Immature natural killer cell (primary cell): ENCODE results near the gene OSTM1. TPM values are rescaled to one million over a fixed set of nuclear protein-coding genes. Genes with fewer than 3 reads are reported as not detected.

Experiments used
- DNase-seq, 3 donors: peaks; one replicate each; pipeline ENCODE4 v3.0.0; 2022; ENCODE audit warnings: mixed read lengths in 1 of 3
- H3K27ac Mint-ChIP-seq, 6 donors: one replicate each; pipeline ENCODE4 v1.8.0; 2020; ENCODE audit warnings: mixed read lengths in 6 of 6, mild to moderate bottlenecking in 5 of 6, inconsistent platforms in 4 of 6, moderate library complexity in 3 of 6
- H3K27me3 Mint-ChIP-seq, 3 donors: one replicate each; pipeline ENCODE4 v1.8.0; 2020 to 2021; ENCODE audit warnings: low read depth in 3 of 3, mild to moderate bottlenecking in 3 of 3, mixed read lengths in 3 of 3, moderate library complexity in 3 of 3, inconsistent platforms in 1 of 3
- H3K36me3 Mint-ChIP-seq, 3 donors: one replicate each; pipeline ENCODE4 v1.8.0; 2020; ENCODE audit warnings: mixed read lengths in 3 of 3, inconsistent platforms in 2 of 3, mild to moderate bottlenecking in 2 of 3
- H3K4me1 Mint-ChIP-seq, 2 donors: one replicate each; pipeline ENCODE4 v1.8.0; 2020; ENCODE audit warnings: inconsistent platforms in 2 of 2, mild to moderate bottlenecking in 2 of 2, mixed read lengths in 2 of 2, moderate library complexity in 1 of 2
- H3K4me3 Mint-ChIP-seq, 5 donors: one replicate each; pipeline ENCODE4 v1.8.0; 2020; ENCODE audit warnings: mild to moderate bottlenecking in 5 of 5, mixed read lengths in 5 of 5, inconsistent platforms in 3 of 5, moderate library complexity in 3 of 5
- H3K9me3 Mint-ChIP-seq, 6 donors: one replicate each; pipeline ENCODE4 v1.8.0; 2020; ENCODE audit warnings: mild to moderate bottlenecking in 6 of 6, mixed read lengths in 6 of 6, inconsistent platforms in 4 of 6, moderate library complexity in 3 of 6
- polyA plus RNA-seq, 3 donors: library from polyadenylated mRNA; unstranded; fragments of 300-500 nt; fragmentation: Illumina TruSeq; gene quantifications; one replicate each; pipeline ENCODE4 v1.2.3, GENCODE V29; 2021

Gene OSTM1, protein sequence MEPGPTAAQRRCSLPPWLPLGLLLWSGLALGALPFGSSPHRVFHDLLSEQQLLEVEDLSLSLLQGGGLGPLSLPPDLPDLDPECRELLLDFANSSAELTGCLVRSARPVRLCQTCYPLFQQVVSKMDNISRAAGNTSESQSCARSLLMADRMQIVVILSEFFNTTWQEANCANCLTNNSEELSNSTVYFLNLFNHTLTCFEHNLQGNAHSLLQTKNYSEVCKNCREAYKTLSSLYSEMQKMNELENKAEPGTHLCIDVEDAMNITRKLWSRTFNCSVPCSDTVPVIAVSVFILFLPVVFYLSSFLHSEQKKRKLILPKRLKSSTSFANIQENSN
- 10 to 100 TPM; 50.3 to 71.5 (median 64.6) TPM for polyA plus RNA-seq

DNA sequence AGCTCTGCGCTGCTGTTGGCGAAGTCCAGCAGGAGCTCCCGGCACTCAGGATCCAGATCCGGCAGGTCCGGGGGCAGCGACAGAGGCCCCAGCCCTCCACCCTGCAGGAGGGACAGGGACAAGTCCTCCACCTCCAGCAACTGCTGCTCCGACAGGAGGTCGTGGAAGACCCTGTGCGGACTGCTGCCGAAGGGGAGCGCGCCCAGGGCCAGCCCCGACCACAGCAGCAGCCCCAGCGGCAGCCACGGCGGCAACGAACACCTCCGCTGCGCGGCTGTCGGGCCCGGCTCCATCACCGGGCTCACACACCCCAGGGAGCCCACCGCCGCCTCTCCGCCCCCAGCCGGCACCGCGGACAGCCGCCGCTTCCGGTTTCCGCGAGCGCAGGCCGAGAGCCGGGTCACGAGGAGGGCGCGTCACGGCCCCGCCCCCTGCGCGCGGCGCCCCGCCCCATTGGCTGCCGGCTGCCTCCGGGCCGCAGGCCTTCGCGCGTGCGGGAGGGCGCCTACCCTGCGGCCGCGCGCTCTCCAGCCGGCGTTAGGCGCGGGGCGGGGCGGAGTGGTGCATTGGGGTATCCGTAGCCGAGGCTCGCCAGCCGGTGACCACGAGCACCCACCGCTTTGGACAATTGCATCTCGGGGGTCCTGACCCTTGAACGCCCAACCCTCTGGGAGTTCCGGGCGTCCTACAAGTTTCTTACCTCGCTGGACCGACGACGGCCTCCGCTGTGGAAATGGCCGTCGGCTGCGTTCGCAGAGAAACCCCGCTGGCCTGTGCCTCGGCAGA lies at the start of gene OSTM1:
OSTM1 (minus strand) TSS at position 383 of the 786 bp plus-strand sequence; CDS start at position 293, 90 bp downstream.
- peaks cover 9 to 14% (median 10%) of the 10 kb centered on the region in 3 donors for H3K27me3 Mint-ChIP-seq
- H3K36me3 Mint-ChIP-seq = no peaks in the 10 kb centered on the region
- DNase-seq = peak; percentile 97
- peak within 1 kb of the TSS; percentile 88 to 95 (median 92) for H3K27ac Mint-ChIP-seq
- peaks cover 0 to 2% (median 0%) of the 10 kb centered on the region in 6 donors for H3K9me3 Mint-ChIP-seq
- H3K4me3 Mint-ChIP-seq = peak within 1 kb of the TSS; percentile 85 to 90 (median 89)
- H3K4me1 Mint-ChIP-seq = peaks cover 20 to 25% of the 10 kb centered on the region in 2 donors

DNA sequence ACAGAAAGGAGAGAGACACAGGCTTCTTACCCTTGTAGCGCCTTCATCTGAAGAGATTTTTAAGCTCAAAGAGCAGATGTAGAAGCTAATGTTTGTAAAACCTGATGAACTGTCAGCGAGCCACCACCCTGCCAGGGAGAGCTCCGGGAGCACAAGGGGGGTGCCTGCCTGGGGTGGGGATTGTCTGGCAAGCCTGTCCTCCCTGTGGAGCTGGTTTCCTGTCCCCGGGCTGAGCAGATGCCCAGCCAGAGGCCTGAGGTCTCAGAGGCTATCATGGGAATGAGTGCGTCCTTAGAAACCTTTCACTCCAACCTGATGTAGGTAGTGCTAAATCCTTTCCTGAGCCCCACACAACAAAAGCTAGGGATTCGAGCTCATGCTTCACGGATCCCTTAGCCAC lies 49.4 kb upstream of the OSTM1 start:
- Mint-ChIP-seq H3K9me3 (no peaks in the 10 kb centered on the region), H3K4me1 (peaks cover 4 to 8% of the 10 kb centered on the region in 2 donors), H3K27ac (no peak overlapping the region), H3K27me3 (peaks cover 13 to 40% (median 23%) of the 10 kb centered on the region in 3 donors), H3K4me3 (no peak overlapping the region), H3K36me3 (peaks cover 4 to 8% (median 4%) of the 10 kb centered on the region in 3 donors)
- no peak for DNase-seq

DNA sequence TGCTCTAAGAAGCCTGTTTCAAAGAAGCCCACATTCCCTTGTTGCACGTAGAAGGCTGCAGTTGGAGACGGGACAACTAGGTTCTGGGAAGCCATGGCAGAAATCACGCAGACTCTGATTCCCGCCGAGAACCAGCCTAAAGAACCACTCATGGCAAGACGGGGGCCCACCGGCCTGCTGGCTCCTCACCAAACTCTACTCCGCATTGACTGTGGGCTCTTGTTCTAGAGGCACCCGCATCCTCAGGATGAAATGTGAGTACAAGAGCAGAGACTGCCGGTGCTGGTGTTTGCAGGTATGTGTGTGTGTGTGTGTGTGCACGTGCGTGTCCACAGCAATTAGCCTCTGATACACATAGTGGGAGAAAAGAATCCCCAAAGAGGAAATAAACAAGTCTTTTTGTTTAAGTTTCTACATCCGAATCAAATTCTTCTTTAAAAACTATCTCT lies 49.0 kb upstream of the OSTM1 start:
- H3K4me1 Mint-ChIP-seq = peaks cover 8 to 12% of the 10 kb centered on the region in 2 donors
- H3K36me3 Mint-ChIP-seq = peaks cover 4 to 8% (median 6%) of the 10 kb centered on the region in 3 donors
- peaks cover 13 to 41% (median 27%) of the 10 kb centered on the region in 3 donors for H3K27me3 Mint-ChIP-seq
- no peaks in the 10 kb centered on the region for H3K9me3 Mint-ChIP-seq
- no peak overlapping the region for H3K4me3 Mint-ChIP-seq
- no peak overlapping the region for H3K27ac Mint-ChIP-seq
- no peak for DNase-seq

DNA sequence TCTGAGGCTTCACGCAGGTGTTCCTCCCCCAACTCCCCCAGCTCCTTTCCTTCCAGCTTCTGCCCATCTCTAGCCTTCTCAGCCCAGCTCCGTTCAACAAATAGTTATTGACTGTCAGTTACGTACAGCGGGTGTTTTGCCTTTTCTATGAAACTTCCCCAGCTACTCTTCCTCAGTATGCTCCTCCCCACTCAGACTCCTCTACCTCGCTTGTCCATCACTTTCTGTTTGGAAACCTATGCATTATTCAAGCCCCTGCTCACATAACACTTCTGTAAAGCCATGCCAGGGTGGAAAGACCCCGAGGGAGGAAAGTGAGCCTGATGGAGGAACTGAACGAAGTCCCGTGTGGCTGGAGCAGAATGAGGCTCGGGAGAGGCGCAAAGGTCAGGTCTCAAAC lies 47.1 kb upstream of the OSTM1 start:
- Mint-ChIP-seq H3K27me3 (peaks cover 16 to 46% (median 29%) of the 10 kb centered on the region in 3 donors), H3K9me3 (no peaks in the 10 kb centered on the region), H3K4me3 (peak overlapping the region in 2 of 5 donors; percentile 26 to 46), H3K27ac (no peak overlapping the region), H3K4me1 (peaks cover 19 to 24% of the 10 kb centered on the region in 2 donors), H3K36me3 (peaks cover 4 to 8% (median 6%) of the 10 kb centered on the region in 3 donors)
- no peak for DNase-seq

DNA sequence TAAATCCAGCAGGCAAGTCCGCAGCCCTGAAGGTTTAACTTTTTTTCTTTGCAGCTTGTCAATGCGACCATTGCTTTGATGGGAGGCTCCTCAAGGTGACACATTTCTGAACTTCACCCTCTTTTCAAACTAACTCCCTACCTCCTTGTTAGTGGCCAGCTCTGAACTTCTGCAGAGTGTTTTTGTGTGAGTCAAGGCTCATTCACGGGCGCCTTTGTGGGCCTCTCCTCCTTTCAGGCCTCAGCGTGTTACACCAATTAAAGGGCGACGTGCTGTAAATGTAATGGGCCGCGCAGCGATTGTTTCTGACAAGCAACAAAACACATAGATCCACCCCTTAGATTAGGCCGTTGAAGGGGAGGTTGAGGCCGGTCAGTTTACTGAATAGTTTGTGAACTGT lies 45.8 kb upstream of the OSTM1 start:
- Mint-ChIP-seq H3K4me1 (peaks cover 30 to 37% of the 10 kb centered on the region in 2 donors), H3K4me3 (peak overlapping the region in 3 of 5 donors; percentile 33 to 57 (median 38)), H3K9me3 (no peaks in the 10 kb centered on the region), H3K36me3 (peaks cover 4 to 6% (median 4%) of the 10 kb centered on the region in 3 donors), H3K27ac (no peak overlapping the region), H3K27me3 (peaks cover 27 to 53% (median 37%) of the 10 kb centered on the region in 3 donors)
- no peak for DNase-seq

DNA sequence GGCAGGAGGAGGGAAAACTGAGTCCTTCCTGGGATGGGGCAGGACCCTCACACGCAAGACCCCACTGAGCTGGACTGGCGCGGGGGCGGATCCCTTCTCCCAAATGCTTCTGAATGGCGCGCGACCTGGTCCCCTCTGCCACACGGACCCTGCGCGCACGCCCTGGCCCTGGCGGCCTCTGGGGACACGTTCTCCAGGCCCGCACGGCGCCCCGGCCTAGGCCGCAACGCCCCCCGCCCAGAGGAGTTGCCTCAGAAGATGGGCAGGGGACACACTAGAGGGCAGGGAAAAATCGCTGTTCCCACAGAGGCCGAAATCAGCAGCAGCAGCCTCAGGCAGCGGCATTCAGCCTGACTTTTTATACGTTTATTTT lies 45.2 kb upstream of the OSTM1 start:
- no peak for DNase-seq
- H3K36me3 Mint-ChIP-seq = peaks cover 4 to 6% (median 4%) of the 10 kb centered on the region in 3 donors
- H3K4me1 Mint-ChIP-seq = peaks cover 35 to 43% of the 10 kb centered on the region in 2 donors
- no peak overlapping the region for H3K27ac Mint-ChIP-seq
- H3K27me3 Mint-ChIP-seq = peaks cover 30 to 59% (median 41%) of the 10 kb centered on the region in 3 donors
- no peaks in the 10 kb centered on the region for H3K9me3 Mint-ChIP-seq
- peak overlapping the region; percentile 63 to 94 (median 84) for H3K4me3 Mint-ChIP-seq

DNA sequence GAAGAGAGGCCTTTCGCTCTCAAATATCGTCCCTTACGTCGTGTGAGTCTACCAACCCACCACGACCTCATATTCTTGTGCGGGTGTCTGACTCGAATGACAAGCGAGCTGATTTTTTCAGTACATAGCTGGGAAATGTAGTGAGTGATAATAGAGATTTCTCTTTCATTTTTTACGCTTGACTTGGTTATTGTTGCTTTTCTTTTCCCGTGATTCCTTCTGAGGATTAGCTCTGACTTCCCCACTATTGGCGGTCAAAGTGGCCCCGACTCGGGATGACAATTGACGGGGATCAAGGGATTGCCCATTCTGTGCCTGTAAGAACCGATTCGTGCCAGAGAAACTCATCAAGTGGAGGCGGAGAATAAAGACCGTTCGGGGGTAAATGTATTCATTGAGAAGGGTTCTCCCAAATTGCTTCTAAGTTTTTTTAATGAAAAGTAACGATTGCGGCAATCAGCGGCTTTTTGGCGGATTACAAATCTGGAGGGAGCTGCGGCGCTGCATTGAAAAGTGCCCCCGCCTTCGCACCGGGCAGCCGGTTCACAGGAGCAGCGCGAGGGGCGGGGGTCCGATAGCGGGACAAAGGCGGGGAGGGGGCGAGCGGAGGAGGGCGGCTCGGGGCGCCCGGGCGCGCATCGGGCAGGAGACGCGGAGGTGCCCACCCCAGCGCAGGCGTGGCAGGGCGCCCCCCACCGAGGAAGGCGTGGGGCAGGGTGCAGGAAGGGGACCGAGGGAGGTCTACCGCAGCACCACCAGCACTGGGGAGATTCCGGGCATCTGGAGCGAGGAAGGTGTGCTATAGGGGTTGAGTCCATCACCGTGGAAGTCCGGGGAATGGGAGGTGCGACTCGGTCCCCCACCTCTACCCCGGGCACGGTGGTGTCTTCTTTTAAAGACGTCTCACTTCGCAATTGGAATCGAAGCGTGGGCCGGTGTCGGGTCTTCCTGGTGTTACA lies 44.5 kb upstream of the OSTM1 start:
- Mint-ChIP-seq H3K4me3 (peak overlapping the region; percentile 84 to 94 (median 89)), H3K4me1 (peaks cover 42 to 49% of the 10 kb centered on the region in 2 donors), H3K9me3 (no peaks in the 10 kb centered on the region), H3K27me3 (peaks cover 29 to 64% (median 38%) of the 10 kb centered on the region in 3 donors), H3K27ac (peak overlapping the region in 1 of 6 donors; percentile 2), H3K36me3 (peaks cover 4 to 6% (median 4%) of the 10 kb centered on the region in 3 donors)
- peak in 1 of 3 donors; percentile 10 for DNase-seq

DNA sequence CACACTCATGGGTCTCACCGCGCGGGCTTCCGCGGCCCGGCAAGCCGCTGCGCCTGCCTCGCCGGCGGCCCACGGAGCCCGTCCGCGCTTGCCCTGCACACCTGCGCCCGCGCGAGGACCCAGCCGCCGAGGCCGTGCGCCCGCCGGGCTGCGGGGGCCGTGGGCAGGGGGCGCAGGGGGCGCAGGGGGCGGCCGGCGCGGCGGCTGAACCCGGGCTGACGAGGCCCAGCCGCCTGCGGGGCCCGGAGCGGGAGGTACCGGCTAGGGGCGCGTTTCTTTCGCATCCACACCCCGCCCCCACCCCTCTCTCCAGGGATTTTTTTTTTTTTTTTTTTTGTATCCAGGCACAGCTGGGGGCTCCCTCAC lies 43.8 kb upstream of the OSTM1 start:
- Mint-ChIP-seq H3K9me3 (peaks cover 0 to 2% (median 0%) of the 10 kb centered on the region in 6 donors), H3K27me3 (peaks cover 36 to 69% (median 39%) of the 10 kb centered on the region in 3 donors), H3K4me3 (peak overlapping the region; percentile 84 to 94 (median 89)), H3K36me3 (peaks cover 4 to 6% (median 4%) of the 10 kb centered on the region in 3 donors), H3K4me1 (peaks cover 49 to 55% of the 10 kb centered on the region in 2 donors), H3K27ac (no peak overlapping the region)
- no peak for DNase-seq

DNA sequence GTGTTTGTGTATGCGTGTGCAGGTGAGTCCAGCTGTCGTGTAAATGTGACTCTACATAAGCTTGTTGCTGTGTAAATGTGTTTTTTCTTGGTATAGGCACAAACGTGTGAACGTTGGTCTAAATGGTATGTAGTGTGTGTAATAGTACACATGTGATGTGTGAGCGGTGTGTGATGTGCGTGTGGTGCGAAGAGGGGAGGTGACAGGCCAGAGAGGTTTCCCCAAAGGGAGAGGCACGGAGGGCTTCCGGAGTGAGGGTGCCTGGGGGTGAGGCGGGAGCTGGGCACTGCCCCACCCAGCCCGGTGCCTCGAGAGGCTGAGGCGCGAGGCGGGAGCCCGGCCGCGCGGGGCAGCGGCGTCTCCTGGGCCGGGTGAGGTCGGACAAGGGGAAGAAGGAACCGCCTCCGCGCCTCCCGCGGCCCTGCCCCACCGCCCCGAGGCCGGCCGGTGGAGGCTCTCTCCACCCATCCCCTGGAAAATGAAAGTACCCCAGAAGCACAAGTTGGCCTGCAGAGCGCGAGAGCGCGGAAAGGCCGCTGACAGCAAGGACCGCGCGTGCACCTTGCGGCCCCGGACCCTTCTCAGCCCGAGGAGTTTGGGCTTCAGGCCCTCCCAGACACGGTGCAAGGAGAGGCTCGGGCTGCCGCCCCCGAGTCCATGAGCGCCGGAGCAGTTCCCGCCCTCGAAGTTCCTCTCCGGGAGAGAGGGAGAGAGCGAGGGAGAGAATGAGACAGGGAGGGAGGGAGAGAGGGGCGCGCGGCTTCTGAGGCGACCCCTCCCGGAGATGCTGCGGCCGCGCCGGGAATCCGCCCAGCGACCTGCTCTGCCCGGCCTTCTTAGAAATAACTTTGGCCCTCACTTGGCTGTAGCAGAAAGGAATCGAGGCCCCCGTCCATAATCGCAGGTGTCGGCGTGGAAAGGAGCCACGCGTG lies 43.2 kb upstream of the OSTM1 start:
- Mint-ChIP-seq H3K36me3 (peaks cover 4 to 6% (median 4%) of the 10 kb centered on the region in 3 donors), H3K4me1 (peaks cover 50 to 57% of the 10 kb centered on the region in 2 donors), H3K27ac (peak overlapping the region in 2 of 6 donors; percentile 28 to 58), H3K4me3 (peak overlapping the region; percentile 83 to 94 (median 87)), H3K27me3 (peaks cover 36 to 67% (median 43%) of the 10 kb centered on the region in 3 donors), H3K9me3 (peaks cover 0 to 2% (median 0%) of the 10 kb centered on the region in 6 donors)
- DNase-seq = peak; percentile 33 to 42 (median 38)

DNA sequence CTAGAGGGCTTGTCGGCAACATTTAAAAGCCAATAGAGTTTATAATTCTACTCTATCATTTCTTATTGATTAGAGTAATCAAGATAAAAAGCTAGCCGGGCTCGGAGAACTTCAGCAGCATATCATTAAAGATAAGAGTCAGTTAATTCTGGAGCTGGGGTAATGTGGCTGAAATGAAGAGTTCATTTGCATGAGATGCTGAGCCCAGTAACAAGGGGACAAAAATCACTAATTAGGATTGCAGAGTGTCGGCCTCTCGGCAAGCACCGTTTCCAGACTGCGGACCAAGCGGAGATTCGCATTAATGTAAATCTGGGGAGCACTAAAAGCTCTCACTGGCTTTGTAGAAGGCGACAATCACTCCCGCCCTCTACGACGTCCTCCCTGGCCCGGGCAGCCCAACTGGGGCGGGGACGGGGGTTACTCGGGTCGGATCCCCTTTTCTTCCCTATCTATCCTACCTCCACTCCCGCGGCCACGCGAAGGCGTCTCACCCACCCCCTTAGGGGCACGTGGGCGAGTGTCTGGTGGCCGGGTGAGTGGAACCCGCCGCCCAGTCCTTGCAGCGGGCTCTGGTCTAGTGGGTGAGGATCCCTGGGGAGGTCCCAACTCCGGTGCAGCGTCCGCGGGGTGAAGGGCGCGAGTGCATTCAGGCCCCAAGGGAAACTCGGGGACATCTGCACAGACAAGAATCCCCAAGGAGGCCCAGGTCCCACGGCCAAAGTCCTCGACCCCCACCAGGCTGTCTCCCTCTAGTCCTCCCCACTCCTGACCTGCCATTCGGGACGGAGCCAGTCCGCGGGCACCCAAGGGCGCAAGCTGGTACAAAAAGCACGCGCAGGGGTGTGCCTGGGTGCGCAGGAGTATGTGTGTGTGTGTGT lies 42.2 kb upstream of the OSTM1 start:
- peaks cover 35 to 70% (median 40%) of the 10 kb centered on the region in 3 donors for H3K27me3 Mint-ChIP-seq
- no peak for DNase-seq
- H3K27ac Mint-ChIP-seq = peak overlapping the region in 2 of 6 donors; percentile 28 to 58
- peaks cover 4 to 8% (median 6%) of the 10 kb centered on the region in 3 donors for H3K36me3 Mint-ChIP-seq
- H3K4me1 Mint-ChIP-seq = peaks cover 50 to 57% of the 10 kb centered on the region in 2 donors
- peak overlapping the region; percentile 83 to 94 (median 87) for H3K4me3 Mint-ChIP-seq
- H3K9me3 Mint-ChIP-seq = peaks cover 0 to 2% (median 0%) of the 10 kb centered on the region in 6 donors

DNA sequence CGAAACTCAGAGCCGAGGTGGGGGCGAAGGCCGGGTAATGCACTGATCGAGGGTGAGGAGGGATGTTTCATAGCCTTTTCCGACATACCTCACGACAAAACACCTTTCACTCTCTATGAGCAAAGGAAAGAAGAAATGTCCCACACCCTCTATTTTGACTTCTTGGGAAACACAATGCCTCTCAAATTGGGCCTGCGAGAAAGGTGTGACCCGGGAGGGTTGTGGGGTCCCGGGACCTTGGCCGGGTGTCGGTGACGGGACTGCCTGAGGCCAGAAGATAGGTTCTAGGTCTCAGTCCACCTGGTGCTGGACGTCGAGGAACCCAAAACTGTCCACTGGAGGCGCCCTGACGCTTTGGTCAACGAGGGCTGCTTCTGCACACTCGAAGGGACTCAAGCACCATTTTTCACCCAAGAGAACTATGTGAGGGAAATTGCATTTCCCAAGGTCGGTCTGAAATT lies 41.1 kb upstream of the OSTM1 start:
- Mint-ChIP-seq H3K9me3 (peaks cover 0 to 2% (median 0%) of the 10 kb centered on the region in 6 donors), H3K27me3 (peaks cover 35 to 61% (median 36%) of the 10 kb centered on the region in 3 donors), H3K36me3 (peaks cover 0 to 4% (median 3%) of the 10 kb centered on the region in 3 donors), H3K27ac (no peak overlapping the region), H3K4me3 (peak overlapping the region in 4 of 5 donors; percentile 55 to 94 (median 72)), H3K4me1 (peaks cover 49 to 57% of the 10 kb centered on the region in 2 donors)
- DNase-seq = peak in 1 of 3 donors; percentile 18
